ENCODE measurements around the gene FAM227A. TPM values are rescaled to one million over a fixed set of nuclear protein-coding genes. Genes with fewer than 3 reads are reported as not detected.

Gene FAM227A
- total and polyA plus RNA-seq, 2 of the 13 experiments (the other 11 are each of a cell fraction or from before 2014, with no cell fraction given): 1.0 to 1.5 TPM

GRCh38 chr22:38681582-38682335 is 25.6 kb upstream of the FAM227A start, which contains the start of gene TOMM22 (continued):
- TF ChIP-seq ZBED4 (CRISPR knock-in tag; IDR thresholded peaks at IDR 0.05; ENCODE audit: borderline replicate concordance): peak; percentile 60; the same call in 1 of the 2 replicates
- TF ChIP-seq, protein P1, sequence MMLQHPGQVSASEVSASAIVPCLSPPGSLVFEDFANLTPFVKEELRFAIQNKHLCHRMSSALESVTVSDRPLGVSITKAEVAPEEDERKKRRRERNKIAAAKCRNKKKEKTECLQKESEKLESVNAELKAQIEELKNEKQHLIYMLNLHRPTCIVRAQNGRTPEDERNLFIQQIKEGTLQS (CRISPR knock-in tag; IDR thresholded peaks at IDR 0.05): peak; percentile 53; the same call in 1 of the 2 replicates
- peak; percentile 81 for TF ChIP-seq DR1 (CRISPR knock-in tag; IDR thresholded peaks at IDR 0.05)
- TF ChIP-seq NFKBIZ (CRISPR knock-in tag; IDR thresholded peaks at IDR 0.05): peak; percentile 77; the same call in 1 of the 2 replicates
- TF ChIP-seq SRSF9 (IDR thresholded peaks at IDR 0.05; ENCODE audit: borderline replicate concordance, insufficient read depth, low read depth, low read length, poor library complexity, severe bottlenecking): no peak
- no peak; the same call in 1 of the 2 replicates for TF ChIP-seq AHDC1 (CRISPR knock-in tag; IDR thresholded peaks at IDR 0.05; ENCODE audit: borderline replicate concordance)
- TF ChIP-seq TSC22D2 (CRISPR knock-in tag; IDR thresholded peaks at IDR 0.05; ENCODE audit: borderline replicate concordance): 0 out of 2 replicates have a peak, but pooled peaks have one; percentile 79
- 0 out of 2 replicates have a peak, but pooled peaks have one; percentile 49 for TF ChIP-seq MZF1 (CRISPR knock-in tag; IDR thresholded peaks at IDR 0.05; ENCODE audit: borderline replicate concordance)
- peak; percentile 80 for TF ChIP-seq MIER2 (CRISPR knock-in tag; IDR thresholded peaks at IDR 0.05)
- TF ChIP-seq ZNF331 (CRISPR knock-in tag; IDR thresholded peaks at IDR 0.05): peak; percentile 84
- TF ChIP-seq NAIF1 (CRISPR knock-in tag; IDR thresholded peaks at IDR 0.05; ENCODE audit: borderline replicate concordance): peak; percentile 68; the same call in 1 of the 2 replicates
- no peak for TF ChIP-seq RARG (CRISPR knock-in tag; IDR thresholded peaks at IDR 0.05; ENCODE audit: low read depth)
- no peak for TF ChIP-seq CSRNP2 (CRISPR knock-in tag; conservative IDR thresholded peaks at IDR 0.05; ENCODE audit: low read depth)
- no peak for TF ChIP-seq ZNF484 (CRISPR knock-in tag; IDR thresholded peaks at IDR 0.05; ENCODE audit: borderline replicate concordance, low read depth)
- TF ChIP-seq HMG20B (CRISPR knock-in tag; conservative IDR thresholded peaks at IDR 0.05): peak; percentile 84
- TF ChIP-seq ZNF234 (CRISPR knock-in tag; conservative IDR thresholded peaks at IDR 0.05): no peak

Data from HepG2 (cell line).